Kidney (tissue), 14 donors: Measurements from ENCODE around the gene BDH1. TPM values are rescaled to one million over a fixed set of nuclear protein-coding genes. Genes with fewer than 3 reads are reported as not detected.

Experiments
- DNase-seq, 5 donors: peaks; one replicate each; pipeline ENCODE4 v3.0.0-alpha.2; 2013 to 2020
- FAIRE-seq: peaks from 2 replicates; lab custom pipeline; 2012; peaks lifted over from hg19 to GRCh38; lab: Jason Lieb, UNC
- H3K27ac ChIP-seq, 2 donors: one replicate each; pipeline ENCODE4 v1.7.0; 2013; ENCODE audit warnings: low read depth in 2 of 2, low read length in 2 of 2, inconsistent platforms in 1 of 2
- H3K27me3 ChIP-seq: one replicate; pipeline ENCODE4 v1.7.1; 2013; ENCODE audit warnings: low read length, inconsistent platforms; ENCODE audit not compliant: control insufficient read depth, insufficient read depth
- H3K36me3 ChIP-seq, 3 donors: one replicate each; pipeline versions ENCODE4 v1.7.0 to v1.7.1; 2013; ENCODE audit warnings: low read length in 3 of 3, control low read depth in 1 of 3, inconsistent platforms in 1 of 3; ENCODE audit not compliant: insufficient read depth in 3 of 3, control insufficient read depth in 2 of 3
- H3K4me1 ChIP-seq, 3 donors: one replicate each; pipeline versions ENCODE4 v1.7.0 to v1.7.1; 2013; ENCODE audit warnings: low read length in 3 of 3, inconsistent platforms in 1 of 3, low read depth in 1 of 3; ENCODE audit not compliant: control insufficient read depth in 2 of 3, insufficient read depth in 2 of 3
- H3K4me3 ChIP-seq, 3 donors: one replicate each; pipeline versions ENCODE4 v1.7.0 to v1.8.1; 2013; ENCODE audit warnings: low read length in 3 of 3, control low read depth in 1 of 3, inconsistent platforms in 1 of 3
- H3K9ac ChIP-seq, 3 donors: one replicate each; pipeline versions ENCODE4 v1.7.0 to v1.7.1; 2013; ENCODE audit warnings: low read length in 3 of 3, control low read depth in 1 of 3, inconsistent platforms in 1 of 3
- H3K9me3 ChIP-seq, 3 donors: one replicate each; pipeline versions ENCODE4 v1.7.0 to v1.7.1; 2013; ENCODE audit warnings: low read length in 3 of 3, control low read depth in 1 of 3, inconsistent platforms in 1 of 3; ENCODE audit not compliant: control insufficient read depth in 2 of 3, insufficient read depth in 1 of 3
- CTCF ChIP-seq: IDR thresholded peaks from 3 replicates; pipeline ENCODE4 v1.5.1; 2012; ENCODE audit warnings: mild to moderate bottlenecking, moderate library complexity, borderline replicate concordance; ENCODE audit not compliant: insufficient read depth; ENCODE audit errors: extremely low read depth
- intact Hi-C: fragments of 100-400 bp; cut with DNase I; formaldehyde crosslinking; loops from one replicate; pipeline ENCODE4 v1.11.1; 2022
- polyA plus RNA-seq: library from polyadenylated mRNA; stranded (reverse); fragments of 350-450 nt; fragmentation: Illumina TruSeq; extraction: RNeasy Lipid Tissue Mini Kit (QIAGEN cat#74804); gene quantifications from one replicate; pipeline ENCODE4 v1.2.3, GENCODE V29; 2014; ENCODE audit warnings: low read depth, low replicate concordance; ENCODE audit not compliant: insufficient read depth
- total RNA-seq: library from RNA; stranded (reverse); fragmentation: NEBNext Ultra II Directional; extraction: Animal tissue kit (Norgen Biotek cat#: 25700); gene quantifications from one replicate; pipeline ENCODE4 v1.2.1, GENCODE V29; 2021
- donor health status: control.
- donor health status: control.
- donor health status: control.
- donor health status: control.
- donor health status: control.
- donor health status: DM: yes; HTN: yes; CAD: no.
- donor health status: Normal renal cell carcinoma (clear cell type).

Gene BDH1
- total and polyA plus RNA-seq, 2 donors from 2014 or later, result 21.2 to 49.6 TPM

- intact Hi-C loops, result no loop called here
- no peaks in the 10 kb centered on the region for H3K27me3 ChIP-seq
- no peak overlapping the region for H3K27ac ChIP-seq
- H3K4me1 ChIP-seq, result peaks cover 0 to 7% (median 0%) of the 10 kb centered on the region in 3 donors
- no peak for FAIRE-seq
- DNase-seq, result no peak
- no peaks in the 10 kb centered on the region for H3K9me3 ChIP-seq
- no peak overlapping the region for H3K4me3 ChIP-seq
- no peaks in the 10 kb centered on the region for H3K36me3 ChIP-seq
- H3K9ac ChIP-seq, result no peak overlapping the region
- no peak for TF ChIP-seq CTCF
Measured at GRCh38 chr3:197465996-197466549, 89.7 kb downstream of the BDH1 start.

GRCh38 chr3:197465197-197465995 is 90.4 kb downstream of the BDH1 start:
- intact Hi-C loops, result no loop called here
- H3K4me1 ChIP-seq, result peaks cover 0 to 7% (median 0%) of the 10 kb centered on the region in 3 donors
- DNase-seq, result peak in 1 of 5 donors; percentile 41
- no peaks in the 10 kb centered on the region for H3K9me3 ChIP-seq
- H3K9ac ChIP-seq, result no peak overlapping the region
- no peak overlapping the region for H3K4me3 ChIP-seq
- H3K27ac ChIP-seq, result no peak overlapping the region
- no peak for TF ChIP-seq CTCF
- no peaks in the 10 kb centered on the region for H3K36me3 ChIP-seq
- no peak for FAIRE-seq
- H3K27me3 ChIP-seq, result no peaks in the 10 kb centered on the region

- no peak overlapping the region for H3K27ac ChIP-seq
- H3K9ac ChIP-seq, result no peak overlapping the region
- DNase-seq (no peak), FAIRE-seq (no peak)
- H3K4me3 ChIP-seq, result no peak overlapping the region
- no peak for TF ChIP-seq CTCF
- intact Hi-C loops, result no loop called here
- peaks cover 0 to 7% (median 0%) of the 10 kb centered on the region in 3 donors for H3K4me1 ChIP-seq
- no peaks in the 10 kb centered on the region for H3K36me3 ChIP-seq
- no peaks in the 10 kb centered on the region for H3K9me3 ChIP-seq
- no peaks in the 10 kb centered on the region for H3K27me3 ChIP-seq
Measured at GRCh38 chr3:197464794-197465193, 91.0 kb downstream of the BDH1 start.
